Hematopoietic multipotent progenitor cell treated with erythropoietin and hydrocortisone succinate and interleukin-3 and kit ligand, for 15 days (in vitro differentiated cells): ENCODE measurements around the gene PLA2G6.
"Not testable (repeated sequence)": the region's sequence is repeated elsewhere in the genome, so short reads cannot be mapped to it uniquely, and the experiment has no call there.

Experiments
- DNase-seq: peaks from one replicate; pipeline ENCODE4 v3.0.0-alpha.2; 2015; ENCODE audit warnings: low spot score

Gene PLA2G6

GRCh38 chr22:38129021-38129420, 52.6 kb downstream of the PLA2G6 start:
- no peak for DNase-seq

GRCh38 chr22:38127869-38128268, 53.8 kb downstream of the PLA2G6 start:
- DNase-seq = no peak

GRCh38 chr22:38126928-38127668, 54.5 kb downstream of the PLA2G6 start:
- peak; percentile 88 for DNase-seq

- no peak for DNase-seq
Observed at GRCh38 chr22:38125751-38126201, 55.9 kb downstream of the PLA2G6 start.

- DNase-seq = no peak
Observed at GRCh38 chr22:38125038-38125610, 56.5 kb downstream of the PLA2G6 start.

GRCh38 chr22:38124236-38124974, 57.2 kb downstream of the PLA2G6 start:
- no peak for DNase-seq

- no peak for DNase-seq
Observed at GRCh38 chr22:38122616-38123015, 59.0 kb downstream of the PLA2G6 start.

- DNase-seq = no peak
Observed at GRCh38 chr22:38120359-38121110, 61.1 kb downstream of the PLA2G6 start.

GRCh38 chr22:38118747-38119146, 62.9 kb downstream of the PLA2G6 start:
- DNase-seq = not testable (repeated sequence)

- DNase-seq = no peak
Observed at GRCh38 chr22:38118182-38118581, 63.4 kb downstream of the PLA2G6 start.

GRCh38 chr22:38117556-38117955, 64.1 kb downstream of the PLA2G6 start:
- not testable (repeated sequence) for DNase-seq

GRCh38 chr22:38115423-38116205, 66.0 kb downstream of the PLA2G6 start:
- DNase-seq = no peak

GRCh38 chr22:38114484-38115398, 66.9 kb downstream of the PLA2G6 start:
- peak; percentile 79 for DNase-seq

GRCh38 chr22:38112381-38112780, 69.2 kb downstream of the PLA2G6 start:
- DNase-seq = no peak

- DNase-seq = no peak
Observed at GRCh38 chr22:38111925-38112355, 69.7 kb downstream of the PLA2G6 start.

GRCh38 chr22:38110863-38111852, 70.5 kb downstream of the PLA2G6 start:
- no peak for DNase-seq

- no peak for DNase-seq
Observed at GRCh38 chr22:38110008-38110862, 71.4 kb downstream of the PLA2G6 start, which contains the start of gene BAIAP2L2. Gene BAIAP2L2, minus strand, starts transcription at chr22:38110684. Its CDS starts 159 bp downstream, at chr22:38110525.
